ENCODE results near the gene MXRA7.

DNA sequence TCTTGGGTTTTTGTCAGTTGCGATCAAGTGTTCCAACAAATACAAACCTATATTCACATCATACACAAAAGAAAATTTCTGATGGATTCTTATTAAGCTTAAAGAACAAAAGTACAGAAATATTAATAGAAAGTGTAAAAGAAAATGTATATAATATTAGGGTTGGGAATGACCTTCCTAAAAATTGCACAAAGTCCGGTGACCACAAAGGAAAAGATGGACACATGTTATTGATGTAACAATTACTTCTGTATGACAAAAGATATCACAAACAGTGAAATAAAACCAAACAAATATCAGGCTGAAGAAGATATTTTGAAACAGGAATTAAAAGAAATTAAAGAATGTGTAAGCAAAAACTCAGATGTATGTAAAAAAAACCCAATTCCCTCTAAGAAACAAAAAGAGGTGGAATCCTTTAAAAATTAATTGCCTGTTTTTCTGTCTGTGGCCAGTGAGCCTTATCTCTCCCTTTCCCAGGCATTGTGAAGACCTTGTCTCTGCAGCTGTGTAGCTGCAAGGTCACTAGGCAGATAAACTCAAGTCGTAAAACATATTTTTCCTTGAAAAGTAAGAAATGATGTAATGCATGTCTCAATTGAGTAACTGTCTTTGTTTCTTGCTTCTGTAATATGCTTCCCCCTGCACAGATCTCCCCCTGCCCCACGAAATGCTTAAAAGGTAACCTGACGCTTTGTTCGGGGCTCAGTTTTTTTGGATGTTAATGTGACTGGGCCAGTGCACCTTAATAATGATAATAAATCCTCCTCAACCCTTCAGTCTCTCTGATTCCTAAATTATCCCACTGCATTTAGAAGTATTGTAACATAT, 70.0 kb downstream of the MXRA7 start:
- TF ChIP-seq, protein P1, sequence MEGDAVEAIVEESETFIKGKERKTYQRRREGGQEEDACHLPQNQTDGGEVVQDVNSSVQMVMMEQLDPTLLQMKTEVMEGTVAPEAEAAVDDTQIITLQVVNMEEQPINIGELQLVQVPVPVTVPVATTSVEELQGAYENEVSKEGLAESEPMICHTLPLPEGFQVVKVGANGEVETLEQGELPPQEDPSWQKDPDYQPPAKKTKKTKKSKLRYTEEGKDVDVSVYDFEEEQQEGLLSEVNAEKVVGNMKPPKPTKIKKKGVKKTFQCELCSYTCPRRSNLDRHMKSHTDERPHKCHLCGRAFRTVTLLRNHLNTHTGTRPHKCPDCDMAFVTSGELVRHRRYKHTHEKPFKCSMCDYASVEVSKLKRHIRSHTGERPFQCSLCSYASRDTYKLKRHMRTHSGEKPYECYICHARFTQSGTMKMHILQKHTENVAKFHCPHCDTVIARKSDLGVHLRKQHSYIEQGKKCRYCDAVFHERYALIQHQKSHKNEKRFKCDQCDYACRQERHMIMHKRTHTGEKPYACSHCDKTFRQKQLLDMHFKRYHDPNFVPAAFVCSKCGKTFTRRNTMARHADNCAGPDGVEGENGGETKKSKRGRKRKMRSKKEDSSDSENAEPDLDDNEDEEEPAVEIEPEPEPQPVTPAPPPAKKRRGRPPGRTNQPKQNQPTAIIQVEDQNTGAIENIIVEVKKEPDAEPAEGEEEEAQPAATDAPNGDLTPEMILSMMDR (IDR thresholded peaks at IDR 0.05; ENCODE audit: low read depth, low read length, missing input control), result no peak
- TF ChIP-seq NR2F2 (IDR thresholded peaks at IDR 0.05), result no peak
- TF ChIP-seq, protein P2, sequence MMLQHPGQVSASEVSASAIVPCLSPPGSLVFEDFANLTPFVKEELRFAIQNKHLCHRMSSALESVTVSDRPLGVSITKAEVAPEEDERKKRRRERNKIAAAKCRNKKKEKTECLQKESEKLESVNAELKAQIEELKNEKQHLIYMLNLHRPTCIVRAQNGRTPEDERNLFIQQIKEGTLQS (IDR thresholded peaks at IDR 0.05), result no peak
- TF ChIP-seq, protein P3, sequence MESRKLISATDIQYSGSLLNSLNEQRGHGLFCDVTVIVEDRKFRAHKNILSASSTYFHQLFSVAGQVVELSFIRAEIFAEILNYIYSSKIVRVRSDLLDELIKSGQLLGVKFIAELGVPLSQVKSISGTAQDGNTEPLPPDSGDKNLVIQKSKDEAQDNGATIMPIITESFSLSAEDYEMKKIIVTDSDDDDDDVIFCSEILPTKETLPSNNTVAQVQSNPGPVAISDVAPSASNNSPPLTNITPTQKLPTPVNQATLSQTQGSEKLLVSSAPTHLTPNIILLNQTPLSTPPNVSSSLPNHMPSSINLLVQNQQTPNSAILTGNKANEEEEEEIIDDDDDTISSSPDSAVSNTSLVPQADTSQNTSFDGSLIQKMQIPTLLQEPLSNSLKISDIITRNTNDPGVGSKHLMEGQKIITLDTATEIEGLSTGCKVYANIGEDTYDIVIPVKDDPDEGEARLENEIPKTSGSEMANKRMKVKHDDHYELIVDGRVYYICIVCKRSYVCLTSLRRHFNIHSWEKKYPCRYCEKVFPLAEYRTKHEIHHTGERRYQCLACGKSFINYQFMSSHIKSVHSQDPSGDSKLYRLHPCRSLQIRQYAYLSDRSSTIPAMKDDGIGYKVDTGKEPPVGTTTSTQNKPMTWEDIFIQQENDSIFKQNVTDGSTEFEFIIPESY (IDR thresholded peaks at IDR 0.05), result no peak
- no peak for TF ChIP-seq FOXA1 (IDR thresholded peaks at IDR 0.05)
- TF ChIP-seq RAD21 (IDR thresholded peaks at IDR 0.05), result no peak
- TF ChIP-seq, protein P4, sequence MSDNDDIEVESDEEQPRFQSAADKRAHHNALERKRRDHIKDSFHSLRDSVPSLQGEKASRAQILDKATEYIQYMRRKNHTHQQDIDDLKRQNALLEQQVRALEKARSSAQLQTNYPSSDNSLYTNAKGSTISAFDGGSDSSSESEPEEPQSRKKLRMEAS (IDR thresholded peaks at IDR 0.05), result no peak
- TF ChIP-seq SP1 (IDR thresholded peaks at IDR 0.05), result no peak

All from liver (tissue), 3 donors.